K562 (cell line): Measurements from ENCODE around the gene DVL3. TPM values are rescaled to one million over a fixed set of nuclear protein-coding genes. Genes with fewer than 3 reads are reported as not detected.

Source experiments
- ATAC-seq: fragments of 200-7000 bp; cut with Tn5 transposase; 3 replicates; pipeline ENCODE4 v1.9.1; 2020; ENCODE audit warnings: moderate library complexity
- BruUV-seq: library from RNA; stranded (reverse); fragments of 400-500 nt; replicated peaks from 2 replicates; lab custom pipeline; 2021; lab: Mats Ljungman, UMichigan
- CTCF ChIA-PET: fragments of 300-600 bp; formaldehyde crosslinking; extraction: SDS; loops from one replicate; lab custom pipeline; 2021; ENCODE audit warnings: low intra/inter-chr PET ratio; lab: Yijun Ruan, JAX
- POLR2A ChIA-PET: fragments of 300-600, 350-650 bp; sonication (Branson Sonifier 250); formaldehyde crosslinking; extraction: SDS; loops from one replicate; lab custom pipeline; 2021; ENCODE audit warnings: antibody characterized with exemption, inconsistent platforms; lab: Yijun Ruan, JAX
- DNase-seq, 4 experiments: peaks; one replicate each; pipeline versions ENCODE4 v3.0.0 to v3.0.0-alpha.2; 2011 to 2018; ENCODE audit warnings: low spot score in 3 of 4, mixed read lengths in 3 of 4; ENCODE audit errors: extremely low read depth in 1 of 4
- FAIRE-seq: peaks from 2 replicates; lab custom pipeline; 2011; peaks lifted over from hg19 to GRCh38; lab: Jason Lieb, UNC
- H2AFZ ChIP-seq: 2 replicates; pipeline ENCODE4 v1.6.0; 2011; ENCODE audit warnings: low read depth, low read length, control low read depth, inconsistent platforms
- H3K27ac ChIP-seq: fragments of 200-600 bp; 3 replicates; pipeline ENCODE4 v1.8.0; 2011; ENCODE audit warnings: low read depth, mild to moderate bottlenecking, control low read depth, inconsistent platforms, low read length, moderate library complexity, mixed read lengths; ENCODE audit errors: extremely low read depth
- H3K27me3 ChIP-seq, 2 experiments: fragments of 300-600 bp in 1 of 2; 2 replicates in 1 of 2; 3 replicates in 1 of 2; pipeline versions ENCODE4 v1.6.0 to v1.8.0; 2011; ENCODE audit warnings: inconsistent platforms in 2 of 2, low read length in 2 of 2, mild to moderate bottlenecking in 1 of 2, mixed read lengths in 1 of 2, moderate library complexity in 1 of 2; ENCODE audit not compliant: control insufficient read depth in 2 of 2, insufficient read depth in 2 of 2
- H3K36me3 ChIP-seq: fragments of 300-600 bp; 3 replicates; pipeline ENCODE4 v1.8.0; 2011; ENCODE audit warnings: mild to moderate bottlenecking, low read length, inconsistent platforms; ENCODE audit not compliant: control insufficient read depth, insufficient read depth
- H3K4me1 ChIP-seq, 2 experiments: fragments of 200-600 bp in 1 of 2; replicated peaks in 1 of 2; 2 replicates in 1 of 2; 3 replicates in 1 of 2; pipeline versions ENCODE4 v1.5.1 to v1.8.0; 2011; ENCODE audit warnings: inconsistent platforms in 2 of 2, low read length in 2 of 2, mild to moderate bottlenecking in 1 of 2, mixed read lengths in 1 of 2, moderate library complexity in 1 of 2; ENCODE audit not compliant: control insufficient read depth in 2 of 2, insufficient read depth in 2 of 2
- H3K4me2 ChIP-seq: 2 replicates; pipeline ENCODE4 v1.6.1; 2011; ENCODE audit warnings: low read length, control low read depth, inconsistent platforms, mixed read lengths; ENCODE audit not compliant: insufficient read depth
- H3K4me3 ChIP-seq: fragments of 200-600 bp; sonication (generic), shearing (Covaris generic); 2 replicates; pipeline ENCODE4 v1.5.1; 2016; ENCODE audit warnings: control low read depth, inconsistent platforms
- H3K79me2 ChIP-seq: fragments of 200-600 bp; 3 replicates; pipeline ENCODE4 v1.8.0; 2011; ENCODE audit warnings: low read length, inconsistent platforms; ENCODE audit not compliant: control insufficient read depth, insufficient read depth
- H3K9ac ChIP-seq, 2 experiments: 2 replicates each; pipeline versions ENCODE4 v1.6.0 to v1.6.1; 2011; ENCODE audit warnings: low read depth in 2 of 2, low read length in 2 of 2, control low read depth in 1 of 2, inconsistent platforms in 1 of 2, mild to moderate bottlenecking in 1 of 2, mixed read lengths in 1 of 2; ENCODE audit not compliant: insufficient read depth in 1 of 2
- H3K9me1 ChIP-seq: one replicate; pipeline ENCODE4 v1.6.0; 2011; ENCODE audit warnings: inconsistent platforms, mild to moderate bottlenecking, low read length, moderate library complexity; ENCODE audit not compliant: control insufficient read depth, insufficient read depth
- H3K9me3 ChIP-seq: replicated peaks from 2 replicates; pipeline ENCODE4 v1.5.1; 2011; ENCODE audit warnings: low read depth, low read length, inconsistent platforms; ENCODE audit not compliant: control insufficient read depth, insufficient read depth
- H4K20me1 ChIP-seq: replicated peaks from 2 replicates; pipeline ENCODE4 v1.6.1; 2011; ENCODE audit warnings: low read length, inconsistent platforms, mixed read lengths; ENCODE audit not compliant: control insufficient read depth, insufficient read depth
- PRDM10 ChIP-seq: fragments of 450-650 bp; IDR thresholded peaks from 2 replicates; pipeline ENCODE4 v1.6.1; 2018; ENCODE audit not compliant: partially characterized antibody
- SPI1 ChIP-seq: IDR thresholded peaks from 2 replicates; pipeline ENCODE4 v1.6.1; 2011; ENCODE audit warnings: low read depth, low read length, control low read depth, borderline replicate concordance
- TSC22D4 ChIP-seq: fragments of 450-650 bp; IDR thresholded peaks from 2 replicates; pipeline ENCODE4 v1.6.1; 2016; ENCODE audit warnings: missing genetic modification characterization, missing biosample characterization, control low read depth
- WGBS: fragments of 100-300 bp; shearing (Covaris generic); methylation state at CpG from one replicate; pipeline ENCODE4 v1.1.6; 2016; ENCODE audit warnings: low coverage, mixed read lengths; ENCODE audit not compliant: insufficient coverage; ENCODE audit errors: missing lambda C conversion rate; 5-methylcytosine and 5-hydroxymethylcytosine counted together
- in situ Hi-C: fragments of 300-500 bp; cut with MboI; formaldehyde crosslinking; loops from 4 replicates; pipeline ENCODE4 v1.15.0; 2018; ENCODE audit warnings: inconsistent platforms, mixed read lengths
- intact Hi-C: fragments of 100-400 bp; cut with micrococcal nuclease; formaldehyde crosslinking; loops from 2 replicates; pipeline ENCODE4 v1.14.2; 2022
- polyA plus RNA-seq, 8 experiments: library from polyadenylated mRNA; depleted of rRNA in 4 of 8; stranded (reverse) in 5 of 8; unstranded in 3 of 8; fragments of >200 nt; fragmentation: Nextera tagmentation in 2 of 8; fragmentation: Illumina TruSeq in 1 of 8; extraction: Ambion mirVana in 2 of 8; extraction: Trizol in 1 of 8; gene quantifications; 2 replicates each; pipeline versions ENCODE4 v1.2.1 to v1.2.3, GENCODE V29; 2011 to 2014; ENCODE audit warnings: inconsistent platforms in 1 of 8, missing spikeins in 1 of 8
- total RNA-seq, 7 experiments: library from RNA; depleted of rRNA in 6 of 7; stranded (reverse); fragments of >200 nt in 6 of 7; fragmentation: Illumina TruSeq in 2 of 7; extraction: Trizol in 2 of 7; gene quantifications; 2 replicates each; pipeline versions ENCODE4 v1.2.1 to v1.2.3, GENCODE V29; 2011 to 2021; ENCODE audit warnings: low replicate concordance in 1 of 7

Gene DVL3
- total and polyA plus RNA-seq, 9 of the 15 experiments (the other 6 are each of a cell fraction or from before 2014, with no cell fraction given): 3.1 to 57.9 (median 20.1) TPM

- ATAC-seq: no peak
- no peak for FAIRE-seq
- H3K36me3 ChIP-seq: peaks cover 30% of the 10 kb centered on the region
- H3K27me3 ChIP-seq: no peaks in the 10 kb centered on the region
- H2AFZ ChIP-seq: no peak overlapping the region
- 0 out of 2 replicates have a peak, but pooled peaks have one; percentile 8 for TF ChIP-seq SPI1
- peak; percentile 81 for TF ChIP-seq PRDM10
- TF ChIP-seq TSC22D4 (tag): no peak
- H3K9ac ChIP-seq: no peak overlapping the region; a peak in 1 of 4 replicates
- 19% methylated on average over 3 of the region's 3 CpGs for WGBS
- peaks cover 0 to 3% of the 10 kb centered on the region in 2 experiments; a peak in 2 of 5 replicates for H3K4me1 ChIP-seq
- no peaks in the 10 kb centered on the region for H3K79me2 ChIP-seq
- no peaks in the 10 kb centered on the region for H3K9me3 ChIP-seq
- H3K9me1 ChIP-seq: peaks cover 2% of the 10 kb centered on the region
- no peak overlapping the region for H3K4me2 ChIP-seq
- intact Hi-C loops: loop anchor here (5.0 kb wide), 1 partner anchor 94 kb away; no protein-coding TSS in a partner anchor
- in situ Hi-C loops: no loop called here
- ChIA-PET CTCF (no interaction called here), POLR2A (interaction anchor here (0.7 to 1.2 kb wide), 3 partner anchors 8 to 230 kb away, joined by 3 read pairs; no protein-coding TSS in a partner anchor)
- no peak overlapping the region for H3K4me3 ChIP-seq
- H4K20me1 ChIP-seq: no peaks in the 10 kb centered on the region
- no peak for DNase-seq
- BruUV-seq: no TSS peak
- H3K27ac ChIP-seq: no peak overlapping the region
These were observed 7.1 kb upstream of the DVL3 start for GRCh38 chr3:184148076-184148475.
